Parathyroid adenoma (tissue), 2 donors: Measurements from ENCODE around the gene TNS3.

Experiments
- H2AFZ ChIP-seq: fragments of 300-600 bp; sonication (generic); one replicate; pipeline ENCODE4 v1.7.0; 2017; ENCODE audit warnings: antibody characterized with exemption, mild to moderate bottlenecking
- H3K27ac ChIP-seq: fragments of 300-600 bp; sonication (generic); one replicate; pipeline ENCODE4 v1.7.0; 2017
- H3K27me3 ChIP-seq: fragments of 300-600 bp; sonication (generic); one replicate; pipeline ENCODE4 v1.7.0; 2017; ENCODE audit warnings: low read length; ENCODE audit not compliant: control insufficient read depth, insufficient read depth
- H3K36me3 ChIP-seq: fragments of 300-600 bp; sonication (generic); one replicate; pipeline ENCODE4 v1.7.0; 2017; ENCODE audit warnings: low read length; ENCODE audit not compliant: control insufficient read depth, insufficient read depth
- H3K4me1 ChIP-seq: fragments of 300-600 bp; sonication (generic); one replicate; pipeline ENCODE4 v1.7.0; 2017; ENCODE audit warnings: control low read depth
- H3K4me2 ChIP-seq: fragments of 300-600 bp; sonication (generic); one replicate; pipeline ENCODE4 v1.7.0; 2017; ENCODE audit warnings: low read length
- H3K4me3 ChIP-seq: fragments of 300-600 bp; sonication (generic); one replicate; pipeline ENCODE4 v1.7.0; 2017; ENCODE audit warnings: low read depth, low read length
- H3K79me2 ChIP-seq: fragments of 300-600 bp; sonication (generic); one replicate; pipeline ENCODE4 v1.7.0; 2017; ENCODE audit warnings: control low read depth
- H3K9ac ChIP-seq: fragments of 300-600 bp; sonication (generic); one replicate; pipeline ENCODE4 v1.7.0; 2017; ENCODE audit warnings: mild to moderate bottlenecking
- H3K9me3 ChIP-seq: fragments of 300-600 bp; sonication (generic); one replicate; pipeline ENCODE4 v1.7.0; 2017; ENCODE audit warnings: low read length; ENCODE audit not compliant: control insufficient read depth
- TF ChIP-seq, protein P1 (sequence below): fragments of 300-600 bp; sonication (generic); IDR thresholded peaks from one replicate; pipeline ENCODE4 v1.7.0; 2017; ENCODE audit warnings: antibody characterized with exemption, mild to moderate bottlenecking
- donor health status: primary hyperparathyroidism.

TNS3 gene

DNA sequence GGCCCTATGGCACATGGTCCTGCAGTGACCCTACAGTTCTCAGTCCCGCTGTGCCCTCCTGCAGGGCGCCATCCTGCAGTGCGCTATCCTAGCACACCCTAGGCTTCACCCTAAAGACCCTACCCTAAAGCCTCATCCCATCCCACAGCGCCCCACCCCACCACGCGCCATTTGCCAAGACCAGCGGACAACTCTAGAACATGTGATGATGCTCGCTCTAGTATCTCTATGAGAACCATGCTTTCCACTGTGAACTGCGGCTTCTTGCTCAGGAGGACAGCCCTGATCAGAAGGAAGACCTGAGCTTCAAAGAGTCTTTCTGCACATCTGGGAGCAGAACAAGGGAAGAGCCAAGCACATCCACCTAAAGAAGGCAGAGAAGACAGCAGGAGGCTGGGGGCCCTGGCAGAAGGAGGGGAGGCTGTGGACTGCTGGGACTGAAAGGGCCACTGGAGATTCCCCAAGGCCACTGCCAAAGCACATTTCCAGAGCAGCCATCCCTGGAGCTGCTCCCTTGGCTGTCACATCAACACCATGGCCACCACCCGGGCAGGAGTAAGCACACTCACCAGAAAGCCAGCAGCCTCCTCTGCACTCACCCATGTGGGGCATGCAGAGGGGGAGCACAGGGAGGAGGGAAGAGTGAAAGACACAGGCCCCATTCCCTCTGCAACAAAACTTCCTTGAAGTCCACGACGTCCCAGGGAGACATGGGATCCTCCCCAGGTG, 134.1 kb downstream of the TNS3 start:
- peaks cover 41% of the 10 kb centered on the region for H3K4me1 ChIP-seq
- no peak overlapping the region for H3K9ac ChIP-seq
- TF ChIP-seq, protein P1, sequence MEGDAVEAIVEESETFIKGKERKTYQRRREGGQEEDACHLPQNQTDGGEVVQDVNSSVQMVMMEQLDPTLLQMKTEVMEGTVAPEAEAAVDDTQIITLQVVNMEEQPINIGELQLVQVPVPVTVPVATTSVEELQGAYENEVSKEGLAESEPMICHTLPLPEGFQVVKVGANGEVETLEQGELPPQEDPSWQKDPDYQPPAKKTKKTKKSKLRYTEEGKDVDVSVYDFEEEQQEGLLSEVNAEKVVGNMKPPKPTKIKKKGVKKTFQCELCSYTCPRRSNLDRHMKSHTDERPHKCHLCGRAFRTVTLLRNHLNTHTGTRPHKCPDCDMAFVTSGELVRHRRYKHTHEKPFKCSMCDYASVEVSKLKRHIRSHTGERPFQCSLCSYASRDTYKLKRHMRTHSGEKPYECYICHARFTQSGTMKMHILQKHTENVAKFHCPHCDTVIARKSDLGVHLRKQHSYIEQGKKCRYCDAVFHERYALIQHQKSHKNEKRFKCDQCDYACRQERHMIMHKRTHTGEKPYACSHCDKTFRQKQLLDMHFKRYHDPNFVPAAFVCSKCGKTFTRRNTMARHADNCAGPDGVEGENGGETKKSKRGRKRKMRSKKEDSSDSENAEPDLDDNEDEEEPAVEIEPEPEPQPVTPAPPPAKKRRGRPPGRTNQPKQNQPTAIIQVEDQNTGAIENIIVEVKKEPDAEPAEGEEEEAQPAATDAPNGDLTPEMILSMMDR, result no peak

DNA sequence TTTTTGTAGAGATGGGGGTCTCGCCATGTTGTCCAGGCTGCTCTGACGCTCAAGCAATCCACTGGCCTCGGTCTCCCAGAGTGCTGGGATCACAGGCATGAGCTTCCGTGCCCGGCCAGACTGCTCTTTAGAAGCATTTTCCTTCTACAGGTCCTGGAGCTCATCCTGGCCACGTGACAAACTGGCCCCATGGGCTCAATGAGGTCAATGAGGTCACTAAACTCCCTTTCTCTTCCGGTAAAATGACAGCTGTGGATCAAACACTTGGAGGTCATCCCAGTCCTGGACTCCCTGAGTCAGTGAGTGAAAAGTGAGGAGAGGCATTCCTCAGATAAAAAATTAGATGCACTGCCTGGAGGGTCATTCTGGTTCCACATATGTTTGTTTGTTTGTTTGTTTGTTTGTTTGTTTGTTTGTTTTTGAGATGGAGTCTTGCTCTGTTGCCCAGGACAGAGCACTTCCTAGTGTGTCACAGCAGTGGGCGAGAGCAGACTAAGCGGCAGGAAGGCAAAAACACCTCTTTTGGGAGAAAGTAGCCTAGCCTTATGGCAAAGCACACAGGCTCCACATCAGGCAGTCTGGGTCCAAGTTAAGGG, 134.9 kb downstream of the TNS3 start:
- no peak overlapping the region for H3K9ac ChIP-seq
- H2AFZ ChIP-seq, result peak overlapping the region; percentile 47
- H3K27me3 ChIP-seq, result no peaks in the 10 kb centered on the region
- H3K27ac ChIP-seq, result peak overlapping the region; percentile 87
- H3K4me3 ChIP-seq, result no peak overlapping the region
- peak overlapping the region; percentile 55 for H3K4me2 ChIP-seq
- H3K9me3 ChIP-seq, result no peaks in the 10 kb centered on the region
- peaks cover 15% of the 10 kb centered on the region for H3K79me2 ChIP-seq
- H3K36me3 ChIP-seq, result no peaks in the 10 kb centered on the region
- peaks cover 39% of the 10 kb centered on the region for H3K4me1 ChIP-seq
- TF ChIP-seq, protein P1, result no peak

More for the DNA sequence above, 134.1 kb downstream of the TNS3 start:
- Histone ChIP-seq H3K4me2 (no peak overlapping the region), H3K4me3 (no peak overlapping the region), H3K27ac (peak overlapping the region; percentile 87), H3K79me2 (peaks cover 14% of the 10 kb centered on the region), H3K27me3 (no peaks in the 10 kb centered on the region), H2AFZ (no peak overlapping the region), H3K36me3 (no peaks in the 10 kb centered on the region), H3K9me3 (no peaks in the 10 kb centered on the region)

DNA sequence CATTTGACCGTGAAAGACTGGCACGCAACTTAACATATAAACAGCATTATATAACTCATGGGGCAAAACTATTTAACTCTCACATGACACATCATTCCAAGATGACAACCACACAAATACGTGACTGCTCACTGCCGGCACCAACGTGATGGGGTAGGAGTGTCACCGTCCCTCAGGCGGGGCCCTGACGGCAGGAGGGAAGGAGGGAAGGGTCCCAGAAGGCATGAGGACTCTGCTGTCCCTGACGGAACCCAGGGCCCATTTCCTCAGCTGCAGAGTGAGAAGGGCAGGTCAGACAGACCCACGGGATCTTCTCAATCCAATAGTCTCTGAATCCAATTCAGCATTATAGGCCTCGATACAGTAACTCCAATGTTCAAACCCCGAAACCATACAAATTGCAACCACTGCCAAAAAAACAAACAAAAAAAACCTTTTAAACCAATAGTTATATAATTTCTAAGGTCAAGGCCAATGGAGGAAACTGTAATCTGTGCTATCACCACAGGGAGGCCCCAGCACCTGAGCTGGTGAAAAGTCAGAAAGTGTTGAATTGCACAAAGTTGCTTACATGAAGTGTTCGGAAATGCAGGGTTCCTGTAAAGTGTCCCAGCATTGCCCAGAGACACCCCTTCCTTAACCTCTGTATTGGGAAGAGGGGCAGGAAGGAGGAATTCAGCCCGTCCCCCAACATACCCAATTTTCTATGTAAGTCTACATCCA, 137.4 kb downstream of the TNS3 start:
- peak overlapping the region; percentile 87 for H3K27ac ChIP-seq
- H3K9ac ChIP-seq, result no peak overlapping the region
- peaks cover 42% of the 10 kb centered on the region for H3K4me1 ChIP-seq
- no peak overlapping the region for H2AFZ ChIP-seq
- no peak overlapping the region for H3K4me2 ChIP-seq
- no peaks in the 10 kb centered on the region for H3K27me3 ChIP-seq
- no peaks in the 10 kb centered on the region for H3K9me3 ChIP-seq
- no peak overlapping the region for H3K4me3 ChIP-seq
- H3K36me3 ChIP-seq, result no peaks in the 10 kb centered on the region
- peaks cover 22% of the 10 kb centered on the region for H3K79me2 ChIP-seq
- TF ChIP-seq, protein P1, result peak; percentile 82

- Histone ChIP-seq H3K27ac (no peak overlapping the region), H3K4me2 (no peak overlapping the region), H3K9me3 (no peaks in the 10 kb centered on the region), H3K36me3 (no peaks in the 10 kb centered on the region), H3K27me3 (no peaks in the 10 kb centered on the region), H3K9ac (no peak overlapping the region), H3K4me3 (no peak overlapping the region), H3K79me2 (peaks cover 26% of the 10 kb centered on the region), H3K4me1 (peaks cover 42% of the 10 kb centered on the region), H2AFZ (no peak overlapping the region)
- TF ChIP-seq, protein P1, result no peak
Observed at GRCh38 chr7:47443049-47443448, 138.9 kb downstream of the TNS3 start.
